ENCODE data around the gene PLCL2. TPM values are rescaled to one million over a fixed set of nuclear protein-coding genes. Genes with fewer than 3 reads are reported as not detected.

The PLCL2 gene
- total and polyA plus RNA-seq, 10 of the 15 experiments (the other 5 are each of a cell fraction or from before 2014, with no cell fraction given), result 7.5 to 37.3 (median 21.7) TPM

DNA sequence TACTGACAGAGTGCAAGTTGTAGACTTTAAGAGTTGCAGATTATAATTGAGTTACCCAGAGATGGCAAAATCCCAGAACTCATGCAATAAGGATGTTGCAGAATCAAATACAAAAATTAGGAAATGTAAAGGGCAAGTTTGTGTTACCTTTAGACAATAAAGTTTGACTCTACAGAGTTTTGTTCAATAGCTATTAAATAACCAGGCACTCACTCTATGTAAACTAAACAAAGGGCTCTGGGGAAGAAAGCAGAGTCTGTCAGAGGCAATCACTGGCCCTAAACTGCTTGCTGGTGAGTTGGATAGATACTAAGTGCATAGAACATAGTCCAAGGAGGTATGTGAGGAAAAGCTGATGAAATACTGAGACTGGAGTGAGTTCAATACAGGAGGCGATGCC is 40.0 kb upstream of the PLCL2 start:
- no peaks in the 10 kb centered on the region for H3K27me3 ChIP-seq (replicated peaks in 1 of 2; ENCODE audit: control insufficient read depth in 2 of 2, insufficient read depth in 2 of 2, low read length in 1 of 2)
- H3K4me1 ChIP-seq (ENCODE audit: control insufficient read depth, insufficient read depth, low read length), result peaks cover 37% of the 10 kb centered on the region
- no peaks in the 10 kb centered on the region for H3K9me3 ChIP-seq (replicated peaks; ENCODE audit: control insufficient read depth, insufficient read depth, low read length)
- no peak overlapping the region for H3K4me2 ChIP-seq (ENCODE audit: control insufficient read depth, insufficient read depth)
- no peaks in the 10 kb centered on the region for H4K20me1 ChIP-seq (ENCODE audit: control insufficient read depth, insufficient read depth)
- no peak for DNase-seq (ENCODE audit: low read depth, low spot score)
- ChIA-PET RAD21 (ENCODE audit: unreplicated experiment) (interaction anchor here (1.2 to 1.6 kb wide), 2 partner anchors 40 to 242 kb away, joined by 3 to 5 read pairs; partner anchors contain the start of gene PLCL2), SMC1A (ENCODE audit: uncharacterized antibody, unreplicated experiment) (interaction anchor here (1.0 to 4.2 kb wide), 6 partner anchors 10 to 77 kb away, joined by 4 to 45 read pairs (median 8); no protein-coding TSS in a partner anchor), POLR2A (interaction anchor here (0.5 to 1.6 kb wide), 2 partner anchors 11 to 1497 kb away, joined by 3 to 4 read pairs; no protein-coding TSS in a partner anchor), CTCF (interaction anchor here (1.4 to 4.8 kb wide), 3 partner anchors 12 to 64 kb away, joined by 5 to 56 read pairs (median 6); partner anchors contain the start of gene PLCL2)
- WGBS (ENCODE audit: insufficient coverage, insufficient replicate concordance, low lambda C conversion rate, missing lambda C conversion rate), result 88% methylated on average over 1 of the region's 1 CpG
- TF ChIP-seq, protein P1, sequence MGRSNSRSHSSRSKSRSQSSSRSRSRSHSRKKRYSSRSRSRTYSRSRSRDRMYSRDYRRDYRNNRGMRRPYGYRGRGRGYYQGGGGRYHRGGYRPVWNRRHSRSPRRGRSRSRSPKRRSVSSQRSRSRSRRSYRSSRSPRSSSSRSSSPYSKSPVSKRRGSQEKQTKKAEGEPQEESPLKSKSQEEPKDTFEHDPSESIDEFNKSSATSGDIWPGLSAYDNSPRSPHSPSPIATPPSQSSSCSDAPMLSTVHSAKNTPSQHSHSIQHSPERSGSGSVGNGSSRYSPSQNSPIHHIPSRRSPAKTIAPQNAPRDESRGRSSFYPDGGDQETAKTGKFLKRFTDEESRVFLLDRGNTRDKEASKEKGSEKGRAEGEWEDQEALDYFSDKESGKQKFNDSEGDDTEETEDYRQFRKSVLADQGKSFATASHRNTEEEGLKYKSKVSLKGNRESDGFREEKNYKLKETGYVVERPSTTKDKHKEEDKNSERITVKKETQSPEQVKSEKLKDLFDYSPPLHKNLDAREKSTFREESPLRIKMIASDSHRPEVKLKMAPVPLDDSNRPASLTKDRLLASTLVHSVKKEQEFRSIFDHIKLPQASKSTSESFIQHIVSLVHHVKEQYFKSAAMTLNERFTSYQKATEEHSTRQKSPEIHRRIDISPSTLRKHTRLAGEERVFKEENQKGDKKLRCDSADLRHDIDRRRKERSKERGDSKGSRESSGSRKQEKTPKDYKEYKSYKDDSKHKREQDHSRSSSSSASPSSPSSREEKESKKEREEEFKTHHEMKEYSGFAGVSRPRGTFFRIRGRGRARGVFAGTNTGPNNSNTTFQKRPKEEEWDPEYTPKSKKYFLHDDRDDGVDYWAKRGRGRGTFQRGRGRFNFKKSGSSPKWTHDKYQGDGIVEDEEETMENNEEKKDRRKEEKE (IDR thresholded peaks at IDR 0.05), result no peak
- intact Hi-C loops (cut with micrococcal nuclease; ENCODE audit: unreplicated experiment) (loop anchor here (5.0 kb wide), 1 partner anchor 242 kb away; no protein-coding TSS in a partner anchor), in situ Hi-C loops (cut with MboI) (no loop called here)
- no peak overlapping the region for H2AFZ ChIP-seq (ENCODE audit: control insufficient read depth, low read depth, low read length)
- no TSS peak for BruUV-seq (replicated peaks)
- no peak for ATAC-seq
- H3K79me2 ChIP-seq (ENCODE audit: control insufficient read depth, insufficient read depth, low read length), result no peaks in the 10 kb centered on the region
- no peak overlapping the region for H3K9ac ChIP-seq (ENCODE audit: control insufficient read depth, insufficient read depth, low read length)
- no peak overlapping the region for H3K27ac ChIP-seq (ENCODE audit: control insufficient read depth, insufficient read depth)
- H3K4me3 ChIP-seq, result no peak overlapping the region
- no peak for FAIRE-seq
- H3K36me3 ChIP-seq (ENCODE audit: control insufficient read depth in 2 of 2, insufficient read depth in 2 of 2, low read length in 1 of 2), result no peaks in the 10 kb centered on the region

DNA sequence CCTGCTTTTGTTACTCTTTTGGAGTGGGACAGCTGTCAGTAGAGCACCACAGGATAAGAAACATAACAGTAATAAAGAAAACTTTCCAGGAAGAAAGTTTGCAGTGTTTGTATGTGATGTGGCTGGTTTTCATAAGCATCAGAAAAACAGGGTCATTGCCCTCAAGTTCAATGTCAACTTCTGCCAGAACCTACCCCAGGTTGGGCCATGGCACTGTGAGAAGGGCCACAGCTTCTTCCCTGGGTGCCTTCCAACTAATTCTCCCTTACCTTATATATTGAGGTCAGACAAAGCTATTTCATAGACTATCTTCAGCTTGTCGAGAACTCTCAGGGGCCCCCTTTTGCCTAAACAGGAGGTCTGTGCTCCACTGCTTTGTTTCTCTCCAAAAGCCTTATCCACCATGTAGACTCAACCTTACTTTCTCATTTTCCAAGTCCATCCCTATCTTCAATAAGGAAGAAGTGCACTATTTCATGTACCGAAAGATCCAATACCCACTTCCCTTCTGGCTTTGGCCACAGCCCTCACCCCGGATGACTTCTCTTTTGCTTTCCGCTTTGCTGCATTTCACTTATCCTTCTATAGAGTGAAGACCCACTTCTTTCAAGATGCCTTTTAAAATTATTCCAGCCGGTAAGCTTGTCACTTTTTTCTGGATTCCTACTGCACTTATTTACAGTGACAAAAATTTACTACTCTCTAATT is 38.2 kb upstream of the PLCL2 start:
- TF ChIP-seq, protein P2, sequence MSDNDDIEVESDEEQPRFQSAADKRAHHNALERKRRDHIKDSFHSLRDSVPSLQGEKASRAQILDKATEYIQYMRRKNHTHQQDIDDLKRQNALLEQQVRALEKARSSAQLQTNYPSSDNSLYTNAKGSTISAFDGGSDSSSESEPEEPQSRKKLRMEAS (IDR thresholded peaks at IDR 0.05; ENCODE audit: low read depth, low read length), result no peak
- peak; percentile 27; the same call in 1 of the 2 replicates for TF ChIP-seq SPI1 (IDR thresholded peaks at IDR 0.05; ENCODE audit: borderline replicate concordance, insufficient read depth, low read depth, low read length)
- WGBS (ENCODE audit: insufficient coverage, insufficient replicate concordance, low lambda C conversion rate, missing lambda C conversion rate), result 98% methylated on average over 5 of the region's 5 CpGs
- Histone ChIP-seq H3K4me2 (ENCODE audit: control insufficient read depth, insufficient read depth) (no peak overlapping the region), H3K36me3 (ENCODE audit: control insufficient read depth in 2 of 2, insufficient read depth in 2 of 2, low read length in 1 of 2) (no peaks in the 10 kb centered on the region), H4K20me1 (ENCODE audit: control insufficient read depth, insufficient read depth) (no peaks in the 10 kb centered on the region), H3K4me1 (ENCODE audit: control insufficient read depth, insufficient read depth, low read length) (peaks cover 36% of the 10 kb centered on the region), H3K27ac (ENCODE audit: control insufficient read depth, insufficient read depth) (no peak overlapping the region), H3K27me3 (replicated peaks in 1 of 2; ENCODE audit: control insufficient read depth in 2 of 2, insufficient read depth in 2 of 2, low read length in 1 of 2) (no peaks in the 10 kb centered on the region), H3K9me3 (replicated peaks; ENCODE audit: control insufficient read depth, insufficient read depth, low read length) (no peaks in the 10 kb centered on the region), H2AFZ (ENCODE audit: control insufficient read depth, low read depth, low read length) (no peak overlapping the region), H3K9ac (ENCODE audit: control insufficient read depth, insufficient read depth, low read length) (no peak overlapping the region), H3K79me2 (ENCODE audit: control insufficient read depth, insufficient read depth, low read length) (no peaks in the 10 kb centered on the region), H3K4me3 (no peak overlapping the region)
- ATAC-seq (no peak), DNase-seq (ENCODE audit: low read depth, low spot score) (no peak), FAIRE-seq (no peak)
- RAD21 ChIA-PET (ENCODE audit: unreplicated experiment), result interaction anchor here (1.0 kb wide), 1 partner anchor 388 kb away, joined by 4 read pairs; no protein-coding TSS in a partner anchor
- CTCF ChIA-PET, result interaction anchor here (1.5 kb wide), 1 partner anchor 38 kb away, joined by 5 read pairs; the partner anchor contains the start of gene PLCL2
- POLR2A ChIA-PET, result no interaction called here
- BruUV-seq (replicated peaks), result no TSS peak
- SMC1A ChIA-PET (ENCODE audit: uncharacterized antibody, unreplicated experiment), result interaction anchor here (1.0 to 2.0 kb wide), 3 partner anchors 9 to 23 kb away, joined by 3 to 7 read pairs (median 4); no protein-coding TSS in a partner anchor
- intact Hi-C loops (cut with micrococcal nuclease; ENCODE audit: unreplicated experiment), result no loop called here
- in situ Hi-C loops (cut with MboI), result no loop called here

Data from GM12878 (cell line).